Measurements from ENCODE around the gene PSMD7. TPM values are rescaled to one million over a fixed set of nuclear protein-coding genes. Genes with fewer than 3 reads are reported as not detected.
"Not testable (repeated sequence)": the region's sequence is repeated elsewhere in the genome, so short reads cannot be mapped to it uniquely, and the experiment has no call there.

The PSMD7 gene
- total and polyA plus RNA-seq, 4 experiments from 2014 or later, result 67.0 to 142 (median 89.9) TPM

GRCh38 chr16:74339226-74339625, 42.6 kb downstream of the PSMD7 start:
- POLR2A ChIA-PET (ENCODE audit: partially characterized antibody); H3K27ac Mint-ChIP-seq; H3K9me3 ChIP-seq (ENCODE audit: control insufficient read depth in 1 of 2, low read length in 2 of 2); H3K27ac ChIP-seq (ENCODE audit: low read depth, low read length); H3K9me3 Mint-ChIP-seq; H3K4me3 ChIP-seq (ENCODE audit: low read length in 2 of 2); H3K4me1 Mint-ChIP-seq; H3K27me3 Mint-ChIP-seq; H3K36me3 ChIP-seq (ENCODE audit: insufficient read depth, low read length); intact Hi-C loops (cut with micrococcal nuclease); H3K4me3 Mint-ChIP-seq; CTCF ChIA-PET (ENCODE audit: partially characterized antibody); H3K27me3 ChIP-seq (ENCODE audit: insufficient read depth, low read length); H3K4me1 ChIP-seq (ENCODE audit: insufficient read depth, low read length); DNase-seq: not testable (repeated sequence)
- H3K36me3 Mint-ChIP-seq, result peaks cover 22 to 37% of the 10 kb centered on the region in 2 donors

- DNase-seq; intact Hi-C loops (cut with micrococcal nuclease); H3K4me1 Mint-ChIP-seq; H3K4me1 ChIP-seq (ENCODE audit: insufficient read depth, low read length); H3K4me3 ChIP-seq (ENCODE audit: low read length in 2 of 2); H3K36me3 ChIP-seq (ENCODE audit: insufficient read depth, low read length); H3K27ac ChIP-seq (ENCODE audit: low read depth, low read length); H3K27me3 ChIP-seq (ENCODE audit: insufficient read depth, low read length); H3K9me3 Mint-ChIP-seq; H3K9me3 ChIP-seq (ENCODE audit: control insufficient read depth in 1 of 2, low read length in 2 of 2); H3K4me3 Mint-ChIP-seq; POLR2A ChIA-PET (ENCODE audit: partially characterized antibody); CTCF ChIA-PET (ENCODE audit: partially characterized antibody); H3K27me3 Mint-ChIP-seq: not testable (repeated sequence)
- Mint-ChIP-seq H3K27ac (peak overlapping the region in 1 of 7 donors; percentile 42), H3K36me3 (peaks cover 7 to 44% of the 10 kb centered on the region in 2 donors)
Measured at GRCh38 chr16:74353038-74353437, 56.4 kb downstream of the PSMD7 start.

Other genes with a start within 250 kb of the PSMD7 start
- gene NPIPB15, start 79.5 kb downstream of the PSMD7 start, total RNA-seq, result 1 to 10 TPM in 1 of 2 experiments, not detected in 1; 1.2 TPM
- gene NPIPB15, start 79.5 kb downstream of the PSMD7 start, polyA plus RNA-seq, result 1 to 10 TPM in 1 of 2 donors, not detected in 1; 1.1 TPM
- 1 to 10 TPM; 1.3 to 3.1 TPM for gene CLEC18B, start 124.7 kb downstream of the PSMD7 start, total RNA-seq
- not detected for gene CLEC18B, start 124.7 kb downstream of the PSMD7 start, polyA plus RNA-seq